ENCODE data around the gene TBC1D22A.
"Not testable (repeated sequence)": the region's sequence is repeated elsewhere in the genome, so short reads cannot be mapped to it uniquely, and the experiment has no call there.

TBC1D22A gene

DNA sequence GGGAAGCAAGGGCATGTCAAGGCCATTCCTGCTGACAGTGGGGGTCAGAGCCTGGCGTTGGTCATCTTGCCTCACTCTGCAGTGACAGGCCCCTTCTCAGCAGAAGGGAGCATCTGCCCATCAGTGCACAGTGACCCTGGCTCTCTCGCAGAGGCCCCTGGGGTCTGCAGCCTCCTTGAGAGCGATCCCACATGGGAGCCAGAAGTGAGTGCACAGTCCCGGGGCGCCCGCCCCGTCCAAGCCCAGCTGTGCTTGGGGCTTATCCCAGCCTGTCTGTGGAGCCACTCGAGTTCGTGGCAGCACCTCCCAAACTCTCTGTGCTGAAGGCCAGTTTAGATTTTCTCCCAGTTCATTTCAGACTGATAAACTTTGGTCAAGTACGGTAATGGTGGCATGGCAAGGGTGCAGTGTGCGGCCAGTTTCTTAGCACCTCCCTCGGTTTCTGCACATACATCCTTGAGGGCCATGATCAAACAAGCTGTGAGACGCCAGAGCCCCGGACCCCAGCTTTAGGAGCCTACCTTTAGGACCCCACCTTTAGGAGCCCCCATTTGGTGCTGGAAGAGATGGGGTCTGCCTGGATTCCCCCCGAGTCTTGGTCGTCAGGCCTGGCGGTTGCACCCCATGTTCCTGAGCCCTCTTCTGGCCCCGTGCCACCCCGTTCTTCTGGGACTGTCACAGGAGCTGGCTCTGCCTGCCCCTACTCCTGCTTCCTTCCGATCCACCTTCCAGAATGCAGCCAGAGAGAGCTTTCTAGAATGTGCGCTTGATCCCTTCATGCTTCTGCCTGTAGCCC is 369.4 kb downstream of the TBC1D22A start:
- DNase-seq: no peak

DNA sequence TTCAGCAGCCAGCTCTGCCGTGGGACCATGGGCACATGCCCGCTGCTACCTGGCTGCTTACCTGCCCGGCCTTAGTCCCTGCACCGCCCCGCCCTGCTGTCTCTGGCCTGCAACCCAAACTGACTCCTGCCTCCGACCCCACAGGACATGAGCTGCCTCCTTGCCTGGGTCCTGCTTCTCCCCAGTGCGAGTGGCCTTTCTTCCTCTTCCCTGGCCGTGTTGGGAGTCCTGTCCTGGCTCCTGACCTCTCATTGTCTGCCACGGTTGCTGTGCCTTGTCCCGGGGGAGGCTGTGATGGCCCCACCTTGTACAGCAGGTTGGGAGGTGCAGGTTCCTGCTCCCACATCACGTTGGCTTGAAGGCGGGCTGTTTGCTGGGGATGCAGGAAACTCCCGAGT is 370.0 kb downstream of the TBC1D22A start:
- DNase-seq: no peak

DNA sequence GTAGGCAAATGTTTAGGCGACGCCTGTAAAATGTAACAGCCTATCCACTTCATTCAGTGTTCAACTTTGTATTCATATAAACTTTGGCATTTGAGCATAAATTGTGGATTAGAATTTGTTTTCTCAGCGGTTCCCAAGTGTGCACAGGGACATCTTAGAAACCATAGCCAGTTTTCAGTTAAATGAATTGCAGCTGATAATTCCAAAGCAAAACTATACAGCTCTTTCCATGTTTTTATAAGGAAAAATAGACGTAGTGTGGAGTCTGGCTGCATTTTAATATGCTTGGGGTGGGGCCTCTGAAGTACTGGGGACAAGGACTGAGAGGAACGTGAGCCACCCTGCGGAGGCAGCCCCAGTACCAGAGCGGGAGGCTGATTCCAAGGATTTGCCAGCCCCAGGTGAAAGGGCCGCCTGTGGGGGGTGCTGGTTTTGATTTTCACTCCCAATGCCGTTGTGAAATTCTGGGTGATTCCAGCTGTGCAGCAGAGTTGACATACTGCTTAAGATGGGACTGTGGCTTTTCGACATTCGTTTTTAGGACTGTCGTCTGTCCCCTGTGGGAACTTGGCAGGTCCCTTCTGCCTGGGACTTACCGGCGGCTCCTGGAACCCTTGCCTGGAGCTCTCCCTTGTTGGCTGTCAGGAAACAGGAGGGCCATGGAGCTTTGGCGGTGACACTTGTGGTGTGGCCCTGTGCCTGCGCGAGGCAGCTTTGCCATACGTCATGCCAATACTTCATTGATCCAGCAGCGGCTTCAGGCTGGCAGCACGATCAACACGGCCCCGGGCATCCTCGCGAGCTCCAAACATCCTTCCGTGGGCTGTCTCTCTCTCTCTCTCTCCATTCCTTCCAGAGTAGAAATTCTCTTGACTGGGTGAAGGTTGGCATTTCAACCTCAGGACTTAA is 370.9 kb downstream of the TBC1D22A start:
- no peak for DNase-seq

DNA sequence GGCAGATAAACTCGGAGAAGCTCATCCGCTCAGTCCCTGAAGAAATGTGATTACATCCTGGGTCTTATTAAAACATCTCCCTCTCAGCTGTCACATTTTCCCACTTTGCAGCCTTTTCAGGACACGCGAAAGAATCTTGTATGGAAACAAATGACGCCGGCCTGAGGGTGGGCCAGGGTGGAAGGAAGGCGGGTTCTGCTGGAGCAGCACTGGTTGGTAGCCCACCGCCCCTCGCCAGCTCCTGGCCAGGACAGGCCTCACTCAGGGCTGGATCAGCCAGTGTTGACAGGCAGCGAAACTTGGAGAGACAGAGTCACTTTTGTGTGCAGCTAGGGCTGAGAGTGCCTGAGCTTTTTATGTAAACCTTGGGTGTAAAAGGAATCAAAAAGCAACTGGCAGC is 371.8 kb downstream of the TBC1D22A start:
- no peak for DNase-seq

DNA sequence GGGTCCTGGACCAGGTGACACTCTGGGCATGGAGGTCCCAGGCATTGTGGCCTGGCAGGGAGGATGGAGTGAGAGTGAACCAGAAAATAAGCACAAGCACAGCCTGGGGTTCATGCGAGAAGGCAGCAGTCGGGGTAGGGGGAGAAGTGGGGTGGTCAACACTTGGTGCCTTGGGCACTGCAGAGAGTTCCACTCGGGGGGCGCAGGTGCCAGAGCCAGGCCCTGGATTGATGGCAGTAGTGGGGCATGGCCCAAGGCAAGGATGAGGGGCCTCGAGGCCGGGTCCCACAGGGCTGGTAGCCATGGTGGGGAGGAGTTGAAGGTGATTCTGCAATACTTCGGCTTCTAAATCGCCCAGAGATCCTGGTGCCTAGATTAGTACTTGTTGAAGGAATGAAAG is 372.9 kb downstream of the TBC1D22A start:
- no peak for DNase-seq

DNA sequence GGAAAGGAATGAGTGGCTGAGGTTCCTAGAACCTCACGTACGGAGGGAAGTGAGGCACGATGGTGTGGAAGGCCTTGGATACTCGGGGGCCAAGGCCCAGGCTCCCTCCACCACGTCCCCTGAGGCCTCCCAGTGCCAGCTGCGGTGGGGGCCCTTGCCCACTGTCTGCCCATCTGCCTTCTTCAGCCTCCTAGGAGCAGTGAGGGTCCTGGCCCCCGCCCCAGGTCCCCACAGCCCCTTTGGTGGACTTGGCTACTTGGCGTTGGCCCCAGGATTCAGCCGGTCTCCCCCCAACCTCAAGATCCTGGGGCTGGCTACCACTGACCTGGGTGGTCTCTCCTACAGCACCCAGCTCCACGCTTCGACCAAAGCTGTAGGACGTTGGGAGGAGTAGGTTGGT is 373.6 kb downstream of the TBC1D22A start:
- no peak for DNase-seq

DNA sequence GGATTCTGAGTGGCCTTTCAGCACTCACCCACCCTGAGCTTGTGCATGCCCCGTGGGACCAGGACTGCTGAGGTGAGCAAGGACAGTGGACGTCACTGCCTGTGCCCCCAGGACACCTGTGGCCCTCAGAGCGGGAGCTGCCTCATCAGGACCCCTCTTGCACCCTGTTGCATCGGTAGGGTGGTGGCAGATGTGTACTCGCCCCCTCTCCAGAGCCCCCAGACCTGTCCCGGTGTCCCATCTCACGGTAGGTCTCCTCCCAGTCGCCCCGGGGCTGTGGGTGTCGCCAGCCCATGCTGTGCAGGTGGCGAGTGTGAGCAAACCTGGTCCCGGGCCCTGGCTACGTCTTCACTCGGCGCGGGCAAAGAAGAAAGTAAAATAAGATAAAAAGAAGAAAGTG is 374.2 kb downstream of the TBC1D22A start:
- DNase-seq: no peak

DNA sequence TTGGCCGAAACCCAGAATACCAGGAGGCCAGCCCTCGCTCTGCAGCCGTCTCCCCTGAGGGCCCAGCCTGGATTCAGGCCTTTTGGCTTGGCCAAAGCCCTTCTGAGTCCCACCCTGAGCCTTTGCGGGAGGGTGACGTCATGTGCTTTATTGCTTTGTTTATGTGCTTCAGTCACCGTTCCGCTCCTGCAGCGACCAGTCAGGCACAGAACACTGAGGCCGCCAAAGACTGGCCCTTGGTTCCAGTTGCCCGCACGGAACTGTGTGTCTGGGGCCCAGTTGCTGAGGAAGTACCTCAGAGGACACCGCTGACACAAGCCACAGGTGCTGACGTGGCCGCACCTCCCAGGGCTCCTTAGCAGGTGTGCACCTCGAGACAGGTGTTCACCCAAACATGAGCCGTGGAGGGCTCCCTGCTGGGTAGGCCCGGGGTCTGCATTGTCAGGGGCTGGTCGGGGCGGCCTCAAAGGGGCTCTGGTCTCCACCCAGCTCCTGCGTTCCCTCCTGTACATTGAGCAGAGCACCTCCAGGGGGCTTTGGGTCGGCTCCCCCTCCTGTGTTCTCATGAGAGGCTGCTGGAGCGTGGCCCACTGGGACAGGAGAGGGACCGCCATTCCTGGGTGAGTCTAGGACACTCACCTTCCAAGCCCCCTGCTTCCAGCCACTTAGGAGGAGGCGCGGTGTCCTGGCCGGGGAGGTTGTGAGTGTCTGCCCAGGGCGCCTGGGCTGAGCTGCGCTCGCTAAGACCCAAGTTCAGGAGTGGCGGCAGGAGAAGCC is 376.8 kb downstream of the TBC1D22A start:
- DNase-seq: no peak

DNA sequence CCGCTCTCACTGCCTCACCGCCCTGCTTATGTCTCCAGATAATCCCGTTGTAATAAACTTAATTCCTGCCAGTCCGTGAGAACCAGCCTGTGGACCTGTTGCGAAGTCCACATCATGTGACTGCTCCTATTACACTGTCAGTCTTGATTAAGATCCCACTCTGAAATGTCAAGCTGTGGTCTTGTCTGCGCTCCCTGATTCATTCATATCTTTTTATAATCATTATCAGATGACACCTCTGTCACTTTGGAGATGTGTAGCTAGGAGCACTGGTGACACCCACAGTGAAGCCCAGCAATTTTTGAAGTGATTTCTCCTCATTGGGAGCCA is 377.3 kb downstream of the TBC1D22A start:
- no peak for DNase-seq

DNA sequence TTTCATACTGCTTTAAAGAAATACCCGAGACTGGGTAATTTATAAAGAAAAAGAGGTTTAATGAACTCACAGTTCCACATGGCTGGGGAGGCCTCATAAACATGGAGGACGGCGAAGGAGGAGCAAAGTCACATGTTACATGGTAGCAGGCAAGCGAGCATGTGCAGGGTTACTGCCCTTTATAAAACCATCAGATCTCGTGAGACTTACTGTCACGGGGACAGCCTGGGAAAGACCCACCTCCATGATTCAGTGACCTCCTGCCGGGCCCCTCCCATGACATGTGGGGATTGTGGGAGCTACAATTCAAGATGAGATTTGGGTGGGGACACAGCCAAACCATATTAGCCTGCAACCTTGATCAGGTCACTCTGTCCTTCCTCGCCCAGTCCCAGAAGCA is 378.5 kb downstream of the TBC1D22A start:
- not testable (repeated sequence) for DNase-seq

DNA sequence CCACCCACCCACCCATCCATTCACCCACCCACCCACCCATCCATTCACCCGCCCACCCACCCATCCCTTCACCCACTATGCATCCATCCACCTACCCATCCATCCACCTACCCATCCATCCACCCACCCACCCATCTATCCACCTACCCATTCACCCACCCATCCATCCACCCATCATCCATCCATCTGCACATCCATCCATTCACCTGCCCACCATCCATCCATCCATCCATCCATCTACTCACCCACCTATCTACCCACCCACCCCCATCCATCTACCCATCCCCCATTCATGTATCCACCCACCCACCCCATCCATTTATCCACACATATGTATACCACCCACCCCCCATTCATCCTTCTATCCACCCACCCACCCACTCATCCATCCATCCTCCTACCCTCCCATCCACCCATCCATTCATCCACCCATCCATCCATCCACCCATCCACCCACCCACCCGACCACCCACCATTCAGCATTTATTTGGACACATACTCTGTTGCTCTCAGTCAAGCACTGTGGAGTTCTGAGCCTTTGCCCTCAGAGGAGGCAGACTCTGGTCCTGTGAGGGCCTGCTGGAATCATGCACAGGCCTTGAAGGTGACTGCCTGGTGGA is 380.1 kb downstream of the TBC1D22A start:
- DNase-seq: no peak

DNA sequence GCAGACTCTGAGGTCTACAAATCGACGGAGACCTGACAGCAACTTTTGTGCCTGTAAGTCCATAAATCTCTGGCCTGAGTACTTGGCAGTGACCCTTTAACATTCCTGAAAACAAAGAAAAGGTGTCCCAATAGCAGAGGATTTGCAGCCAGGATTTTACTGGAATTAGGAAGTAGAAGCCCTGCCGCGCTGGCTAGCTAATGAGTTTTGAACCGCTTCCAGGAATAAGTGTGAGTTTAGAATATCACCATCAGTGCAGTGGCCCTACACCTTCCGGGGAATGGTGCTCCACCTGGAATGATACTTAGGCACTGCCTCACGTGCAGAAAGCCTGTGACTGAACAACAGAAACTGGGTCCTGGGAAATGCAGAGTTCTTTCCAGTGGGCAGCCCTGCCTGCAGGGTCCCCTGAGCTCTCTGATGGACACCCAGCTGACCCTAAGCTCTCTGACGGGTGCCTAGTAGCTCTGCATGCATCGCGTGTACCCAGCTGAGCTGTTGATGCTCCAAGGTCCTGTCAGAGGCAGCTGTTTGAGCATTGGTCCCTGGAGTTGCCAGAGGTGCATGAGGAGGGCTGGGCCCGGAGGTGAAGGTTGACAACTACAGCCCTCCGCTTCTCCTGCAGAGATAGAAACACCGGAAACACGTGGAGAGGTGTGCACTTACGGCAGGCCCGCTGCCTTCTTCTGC is 380.9 kb downstream of the TBC1D22A start:
- DNase-seq: no peak

DNA sequence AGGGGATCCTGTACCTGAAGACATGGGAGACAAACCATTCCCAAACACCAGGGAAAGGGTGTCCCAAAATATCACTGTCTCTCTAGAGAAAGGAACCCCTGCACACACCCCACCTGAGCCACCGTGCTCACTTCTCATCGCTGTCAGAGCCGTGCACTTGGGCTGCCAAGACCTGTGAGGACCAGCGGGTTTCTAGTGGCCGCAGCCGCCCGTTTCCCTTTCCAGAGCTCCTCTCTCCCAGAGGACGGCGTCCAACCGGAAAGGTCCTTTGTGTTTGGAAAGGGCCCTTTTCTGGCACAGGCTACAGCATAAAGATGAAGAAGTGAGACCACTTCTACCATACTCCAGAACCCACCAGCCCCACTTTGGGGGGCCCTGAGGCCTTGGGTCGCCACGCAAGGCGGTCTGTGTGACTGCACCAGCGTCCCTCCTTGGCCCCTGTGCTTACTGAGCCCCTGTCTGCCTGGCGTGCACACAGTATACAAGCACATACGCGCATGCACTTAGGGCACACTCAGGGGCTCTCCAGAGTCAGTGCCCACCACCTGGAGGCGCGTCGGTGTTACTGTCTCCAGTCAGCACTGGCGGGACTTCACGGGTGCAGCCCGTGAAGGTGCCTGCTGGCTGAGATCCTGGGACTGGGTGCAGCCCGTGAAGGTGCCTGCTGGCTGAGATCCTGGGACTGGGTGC is 381.8 kb downstream of the TBC1D22A start:
- no peak for DNase-seq

DNA sequence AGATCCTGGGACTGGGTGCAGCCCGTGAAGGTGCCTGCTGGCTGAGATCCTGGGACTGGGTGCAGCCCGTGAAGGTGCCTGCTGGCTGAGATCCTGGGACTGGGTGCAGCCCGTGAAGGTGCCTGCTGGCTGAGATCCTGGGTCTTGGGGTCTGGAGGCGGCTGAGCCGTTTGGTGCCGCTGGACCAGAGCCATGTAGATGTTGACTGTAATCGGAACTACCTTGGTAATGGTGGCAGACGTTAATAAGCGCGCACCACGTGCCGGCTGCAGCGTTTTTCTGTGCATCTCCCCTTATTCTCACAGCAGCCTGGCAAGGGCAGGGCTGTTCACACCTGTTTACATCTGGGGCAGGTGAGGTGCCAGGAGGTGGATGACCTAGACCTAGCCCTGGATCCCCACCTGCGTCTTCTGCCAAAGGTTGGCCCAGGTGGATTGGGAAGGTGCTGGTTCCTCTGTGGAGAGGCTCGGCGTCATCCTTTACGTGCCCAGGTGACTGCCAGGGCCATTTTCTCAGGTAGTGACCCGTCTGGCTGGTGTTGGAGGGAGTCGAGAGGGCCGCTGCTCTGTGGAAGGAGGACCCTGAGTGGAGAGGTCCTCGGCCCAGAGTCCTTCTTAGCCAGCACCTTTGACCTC is 382.5 kb downstream of the TBC1D22A start:
- DNase-seq: no peak

DNA sequence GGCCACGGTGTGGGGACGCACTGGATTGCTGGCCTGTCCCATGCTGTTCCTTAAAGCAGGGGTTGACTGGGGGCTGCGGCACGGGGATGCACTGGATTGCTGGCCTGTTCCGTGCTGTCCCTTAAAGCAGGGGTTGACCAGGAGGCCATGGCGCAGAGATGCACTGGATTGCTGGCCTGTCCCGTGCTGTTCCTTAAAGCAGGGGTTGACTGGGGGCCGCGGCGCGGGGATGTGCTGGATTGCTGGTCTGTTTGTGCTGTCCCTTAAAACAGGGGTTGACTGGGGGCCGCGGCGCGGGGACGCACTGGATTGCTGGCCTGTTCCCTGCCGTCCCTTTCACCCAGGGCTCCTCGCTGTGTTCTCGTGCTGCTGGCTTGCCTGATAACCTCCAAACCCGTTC is 383.4 kb downstream of the TBC1D22A start:
- no peak for DNase-seq

DNA sequence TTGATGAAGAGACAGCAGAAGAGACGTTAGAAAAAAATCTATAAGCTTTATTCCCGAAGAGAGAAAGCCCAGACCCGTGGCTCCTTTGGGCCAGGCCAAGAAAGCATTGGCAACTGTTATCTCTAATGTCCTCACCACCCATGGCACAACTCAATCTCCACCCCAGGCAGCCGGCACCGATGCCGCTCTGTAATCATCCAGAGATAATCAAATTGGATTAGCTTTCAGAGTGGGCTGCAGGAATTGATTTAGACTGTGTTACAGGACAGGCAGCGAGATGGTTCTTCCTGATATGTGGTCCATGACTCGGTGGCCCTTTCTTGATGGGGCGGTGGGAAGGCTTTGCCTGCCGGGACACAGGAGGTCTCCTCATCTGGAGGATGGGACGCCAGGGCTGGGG is 383.9 kb downstream of the TBC1D22A start:
- DNase-seq: no peak

DNA sequence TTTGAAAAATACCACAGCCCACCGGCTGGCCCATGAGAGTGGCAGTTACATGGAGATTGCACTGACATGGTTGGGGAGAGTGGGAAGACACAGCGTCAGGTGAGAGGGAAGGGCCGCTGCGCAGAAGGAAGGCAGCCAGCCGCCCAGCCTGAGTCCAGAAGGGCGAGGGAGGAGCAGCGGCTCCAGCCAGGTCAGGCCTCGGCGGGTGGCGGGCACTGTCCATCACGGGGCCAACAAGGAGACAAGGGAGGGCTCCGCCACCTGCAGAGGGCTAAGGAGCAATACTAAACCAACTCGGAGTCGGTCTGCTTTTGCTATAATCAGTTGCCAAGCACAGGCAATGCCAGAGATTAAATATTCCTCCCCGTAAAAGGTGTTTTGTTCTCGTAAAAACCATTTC is 384.5 kb downstream of the TBC1D22A start:
- no peak for DNase-seq

DNA sequence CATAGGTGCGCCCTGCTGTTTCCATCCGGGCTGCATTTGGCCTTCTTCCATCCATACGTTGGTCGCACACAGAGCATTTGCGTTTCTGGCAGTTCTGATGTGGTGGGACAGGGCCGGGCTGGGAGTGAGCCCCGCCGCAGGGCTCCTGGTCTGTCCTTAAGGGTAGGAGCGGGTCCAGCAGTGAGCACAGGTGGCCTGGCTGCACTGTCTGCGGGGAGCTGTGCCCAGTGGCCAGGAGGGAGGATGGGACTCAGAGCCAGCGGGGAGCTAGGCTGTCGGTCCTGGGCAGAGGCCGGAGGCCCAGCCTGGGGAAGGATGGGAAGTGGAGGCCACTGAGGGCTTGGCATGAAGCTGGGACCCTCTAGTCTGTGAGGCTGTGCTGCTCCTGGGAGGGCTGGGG is 385.1 kb downstream of the TBC1D22A start:
- DNase-seq: no peak

DNA sequence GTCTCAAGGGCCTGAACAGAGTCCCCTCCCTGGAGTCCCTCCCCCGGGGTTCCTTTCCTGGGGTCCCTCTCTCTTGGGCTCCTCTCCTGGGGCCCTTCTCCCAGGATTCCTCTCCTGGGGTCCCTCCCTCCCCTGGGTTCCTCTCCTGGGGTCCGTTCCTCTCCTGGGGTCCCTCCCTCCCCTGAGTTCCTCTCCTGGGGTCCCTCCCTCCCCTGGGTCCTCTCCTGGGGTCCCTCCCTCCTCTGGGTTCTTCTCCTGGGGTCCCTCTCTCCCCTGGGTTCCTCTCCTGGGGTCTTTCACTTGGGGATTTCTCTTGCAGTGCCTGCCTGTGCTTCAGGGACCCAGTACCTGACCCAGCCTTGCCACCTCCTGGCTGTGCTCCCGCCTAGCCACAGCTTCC is 386.1 kb downstream of the TBC1D22A start:
- DNase-seq: no peak

DNA sequence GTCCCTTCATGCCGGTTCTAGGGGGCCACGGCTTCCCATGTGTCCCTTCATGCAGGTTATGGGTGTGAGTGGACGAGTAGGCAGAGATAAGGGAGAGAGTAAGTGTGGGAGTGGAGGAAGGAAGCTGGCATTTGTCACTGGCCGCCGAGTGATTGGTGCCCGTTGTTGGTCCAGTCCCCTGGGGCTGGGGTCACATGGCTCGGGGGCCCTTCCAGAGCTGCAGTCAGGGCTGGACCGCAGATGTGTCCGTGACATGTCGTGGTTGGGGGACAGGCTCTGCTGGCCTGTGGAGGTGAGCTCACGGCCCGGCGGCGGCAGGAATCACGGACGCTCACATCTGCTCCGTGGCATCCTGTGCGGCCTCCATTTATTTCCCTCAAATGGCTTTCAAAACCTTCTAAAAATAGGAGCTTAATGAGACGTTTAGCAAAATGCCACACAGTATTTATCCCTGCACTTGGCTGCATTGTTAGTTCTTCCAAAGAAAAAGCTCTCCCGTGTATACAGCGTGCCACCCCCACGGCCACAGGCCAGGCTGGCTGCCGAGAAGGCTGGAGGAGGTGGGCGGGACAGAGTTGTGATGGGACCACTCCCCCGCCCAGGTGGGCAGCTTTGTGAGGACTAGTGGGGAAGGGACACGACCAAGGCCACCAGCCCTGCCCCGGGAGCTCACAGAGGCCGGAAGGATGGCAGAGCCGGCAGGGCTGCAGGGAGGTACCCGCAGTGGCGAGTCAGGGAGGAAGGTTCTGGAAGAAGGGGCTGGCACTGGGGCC is 386.7 kb downstream of the TBC1D22A start:
- no peak for DNase-seq

DNA sequence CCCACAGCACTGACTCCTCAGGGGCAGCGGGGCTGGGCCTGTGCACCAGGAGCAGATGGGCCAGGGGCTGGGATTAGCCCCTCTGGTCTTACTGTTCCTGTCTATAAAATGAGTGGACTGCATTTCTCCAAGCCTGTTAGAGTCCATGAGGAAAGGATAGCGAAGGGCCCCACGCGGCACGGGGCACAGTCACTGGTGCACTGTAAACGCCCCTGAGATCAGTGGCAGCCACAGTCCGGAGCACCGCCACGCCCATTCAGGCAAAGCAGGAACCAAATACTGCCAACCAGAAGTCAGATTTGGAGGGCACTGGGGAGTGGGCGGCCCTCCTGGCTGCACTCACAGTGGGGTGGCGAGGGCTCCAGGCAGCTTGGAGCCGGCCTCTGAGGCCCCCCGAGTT is 387.5 kb downstream of the TBC1D22A start:
- DNase-seq: no peak

Data from activated CD4-positive, alpha-beta T cell treated with anti-CD3 and anti-CD28 coated beads, Interleukin-2, amount 50 U/mL, for 1 hour (primary cell).